GM23338 (cell line): ENCODE measurements around the gene CD4.

Experiments used
- CREB1 ChIP-seq: fragments of 250-450 bp; sonication (Bioruptor Pico); IDR thresholded peaks from 2 replicates; pipeline ENCODE4 v1.5.0; 2020; ENCODE audit warnings: low read depth, mild to moderate bottlenecking, moderate library complexity
- CTCF ChIP-seq, 2 experiments: fragments of 200-600 bp in 1 of 2; sonication (generic) in 1 of 2; conservative IDR thresholded peaks; 2 replicates each; pipeline versions ENCODE4 v1.5.1 to v1.6.1; 2016 to 2017; ENCODE audit warnings: antibody characterized with exemption in 2 of 2, low read depth in 2 of 2, mild to moderate bottlenecking in 2 of 2, moderate library complexity in 1 of 2
- EZH2 ChIP-seq: fragments of 200-600 bp; sonication (generic); IDR thresholded peaks from one replicate; pipeline ENCODE4 v1.8.0; 2017; ENCODE audit warnings: antibody characterized with exemption, mild to moderate bottlenecking, low read depth; ENCODE audit not compliant: unreplicated experiment
- EZH2phosphoT487 ChIP-seq: fragments of 200-600 bp; sonication (generic); IDR thresholded peaks from one replicate; pipeline ENCODE4 v1.8.1; 2018; ENCODE audit warnings: antibody characterized with exemption; ENCODE audit not compliant: unreplicated experiment
- JUNB ChIP-seq: IDR thresholded peaks from one replicate; pipeline ENCODE4 v1.6.1; 2016; ENCODE audit warnings: antibody characterized with exemption; ENCODE audit not compliant: unreplicated experiment
- NANOG ChIP-seq: IDR thresholded peaks from 2 replicates; pipeline ENCODE4 v1.6.1; 2016; ENCODE audit warnings: antibody characterized with exemption, borderline replicate concordance
- POLR2AphosphoS5 ChIP-seq: IDR thresholded peaks from 2 replicates; pipeline ENCODE4 v1.6.1; 2016; ENCODE audit warnings: antibody characterized with exemption, low read depth
- REST ChIP-seq: IDR thresholded peaks from one replicate; pipeline ENCODE4 v1.6.1; 2018; ENCODE audit warnings: antibody characterized with exemption; ENCODE audit not compliant: unreplicated experiment
- STAT1 ChIP-seq: IDR thresholded peaks from one replicate; pipeline ENCODE4 v1.6.1; 2016; ENCODE audit warnings: antibody characterized with exemption; ENCODE audit not compliant: unreplicated experiment
- ZNF114 ChIP-seq: fragments of 250-450 bp; sonication (Bioruptor Pico); IDR thresholded peaks from 2 replicates; pipeline ENCODE4 v1.5.0; 2020; ENCODE audit warnings: mild to moderate bottlenecking, moderate library complexity

GRCh38 chr12:6849976-6850560 lies 60.7 kb downstream of the CD4 start:
- no peak for TF ChIP-seq CTCF (conservative IDR thresholded peaks at IDR 0.05; ENCODE audit: low read depth in 2 of 2)
- no peak for TF ChIP-seq EZH2
- no peak for TF ChIP-seq POLR2AphosphoS5
- no peak for TF ChIP-seq NANOG
- no peak for TF ChIP-seq EZH2phosphoT487
- no peak for TF ChIP-seq REST
- TF ChIP-seq JUNB: no peak
- TF ChIP-seq STAT1: no peak
- TF ChIP-seq ZNF114 (CRISPR knock-in tag): no peak
- TF ChIP-seq CREB1 (CRISPR knock-in tag): no peak
